Measurements from ENCODE around the gene SH3D19.

The SH3D19 gene

DNA sequence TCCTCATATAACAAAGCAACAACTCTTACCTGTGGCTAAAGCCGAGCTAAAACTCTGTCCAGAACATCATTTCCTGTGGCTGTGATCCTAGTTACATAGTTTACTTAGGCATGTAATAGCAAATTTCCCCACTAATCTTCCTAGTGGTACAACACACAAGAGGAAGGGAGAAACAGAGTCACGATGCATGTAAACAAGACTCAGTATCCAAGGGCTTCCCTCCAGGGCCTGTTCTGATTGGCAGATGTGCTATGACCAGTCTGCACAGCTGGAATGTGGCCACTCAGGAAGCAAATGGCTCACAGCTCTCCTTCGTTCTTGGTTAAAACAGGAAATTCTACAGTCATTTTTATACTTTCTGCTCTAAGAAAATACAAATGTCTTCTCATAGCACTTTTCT lies 97.7 kb downstream of the SH3D19 start:
- no peak for DNase-seq

DNA sequence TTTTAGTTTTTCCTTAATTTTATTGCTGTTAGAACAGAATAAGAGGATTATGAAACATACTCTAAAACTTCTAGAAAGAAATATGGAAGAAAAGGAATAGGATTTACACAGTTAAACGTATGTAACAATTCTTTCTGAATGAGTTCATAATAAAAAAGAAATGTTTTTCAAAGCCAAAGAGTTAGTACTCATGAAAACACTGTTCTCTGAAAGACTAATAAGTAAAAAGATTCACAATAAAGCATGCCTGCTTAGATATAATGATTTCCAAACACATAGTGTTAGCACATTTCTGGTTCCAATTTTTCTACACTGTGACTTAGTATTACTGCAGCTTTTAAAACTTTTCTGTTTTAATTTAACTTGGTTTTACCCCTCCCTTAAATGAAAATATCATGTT lies 98.2 kb downstream of the SH3D19 start:
- DNase-seq = no peak

DNA sequence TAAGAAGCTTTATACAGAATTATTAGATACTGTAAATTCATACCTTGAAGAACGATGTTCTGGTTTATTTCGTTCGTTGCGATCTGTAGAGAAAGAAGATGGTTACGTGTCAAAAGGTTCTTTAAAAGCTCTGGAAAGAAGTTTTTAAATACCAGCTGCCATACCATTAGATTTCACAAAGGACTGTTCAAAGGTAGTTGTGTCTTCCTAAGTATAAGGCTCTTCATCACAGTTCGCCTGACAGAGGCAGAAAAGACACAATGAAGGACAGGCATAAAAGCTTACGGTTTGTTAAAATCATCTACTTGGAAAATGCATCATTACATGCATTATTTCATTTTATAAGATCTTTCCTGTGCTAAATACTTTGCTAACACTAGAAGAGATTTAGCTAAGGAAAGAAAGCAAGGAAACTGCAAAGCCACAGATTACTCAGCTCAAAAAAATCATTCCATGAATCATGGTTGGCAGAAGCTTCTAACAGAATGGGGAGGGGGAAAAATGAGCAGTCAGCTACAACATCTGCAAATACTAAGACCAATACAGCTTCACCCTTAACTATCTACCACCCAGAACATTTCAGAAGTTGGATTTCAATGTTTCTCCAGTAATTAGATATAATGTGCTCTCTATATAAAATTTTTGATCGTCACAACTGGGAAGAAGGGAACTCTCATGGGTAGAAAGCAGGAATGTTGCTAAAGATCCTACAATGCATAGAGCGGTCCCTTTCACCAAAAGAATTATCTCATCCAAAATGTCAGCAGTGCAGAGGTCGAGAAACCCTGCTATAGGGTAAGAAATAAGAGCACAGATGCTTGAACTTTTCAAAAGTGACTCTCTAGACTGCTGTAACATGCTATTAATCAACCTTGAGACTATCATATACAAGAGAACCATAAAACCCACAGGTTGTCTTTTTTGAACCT lies 99.1 kb downstream of the SH3D19 start:
- DNase-seq = no peak

DNA sequence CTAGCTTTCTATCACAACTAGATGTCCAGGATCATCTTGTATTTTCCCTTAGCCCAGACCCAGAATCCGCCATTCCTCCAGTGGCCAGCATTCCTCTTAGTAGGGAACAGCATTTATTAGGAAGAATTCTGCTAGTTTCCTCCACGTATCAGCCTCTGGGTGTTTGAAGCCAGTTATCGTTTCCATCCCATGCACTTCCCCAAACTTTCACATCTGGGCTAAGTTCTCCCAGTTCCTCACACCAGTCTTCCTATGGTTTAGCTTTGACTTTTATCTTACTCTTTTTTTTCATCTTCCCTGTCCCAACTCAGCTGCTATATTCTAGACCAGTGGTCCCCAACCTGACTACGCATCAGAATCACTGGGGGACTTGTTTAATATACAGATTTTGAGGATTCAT lies 101.9 kb downstream of the SH3D19 start:
- no peak for DNase-seq

DNA sequence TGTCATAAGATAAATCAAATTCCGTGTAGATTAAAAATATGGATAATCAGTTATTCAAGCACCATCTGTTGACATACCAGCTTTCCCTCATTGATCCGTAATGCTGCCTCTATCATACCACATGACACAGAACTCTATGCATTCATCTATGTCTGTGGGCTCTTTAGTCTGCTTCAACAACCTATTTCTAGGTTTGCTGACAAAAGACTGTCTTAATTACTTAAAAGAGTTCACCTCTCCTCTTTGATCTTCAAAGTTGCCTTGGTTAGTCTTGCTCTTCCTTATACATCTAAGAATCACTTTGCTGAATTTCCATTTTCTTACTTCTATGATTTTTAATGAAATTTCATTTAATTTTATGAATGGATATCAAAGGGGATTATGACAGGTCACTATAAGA lies 105.5 kb downstream of the SH3D19 start:
- no peak for DNase-seq

DNA sequence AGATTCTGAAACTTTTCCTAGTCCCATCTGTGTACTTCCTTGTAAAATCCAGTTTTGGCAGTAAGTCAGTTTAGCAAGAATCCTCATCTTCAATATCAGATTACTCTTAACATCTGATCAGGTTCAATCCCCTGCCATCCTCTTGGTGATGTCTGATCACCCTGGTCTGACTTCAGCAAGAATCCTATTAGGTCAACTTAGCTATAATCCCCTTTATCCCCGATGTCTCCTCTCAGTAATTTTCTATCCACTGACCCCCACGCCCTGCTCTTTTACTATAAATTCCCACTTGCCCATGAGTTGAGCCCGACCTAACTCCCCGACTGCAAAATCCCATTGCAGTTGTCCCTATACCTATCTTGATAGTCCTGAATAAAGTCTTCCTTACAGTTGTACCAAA lies 106.3 kb downstream of the SH3D19 start:
- DNase-seq = no peak

DNA sequence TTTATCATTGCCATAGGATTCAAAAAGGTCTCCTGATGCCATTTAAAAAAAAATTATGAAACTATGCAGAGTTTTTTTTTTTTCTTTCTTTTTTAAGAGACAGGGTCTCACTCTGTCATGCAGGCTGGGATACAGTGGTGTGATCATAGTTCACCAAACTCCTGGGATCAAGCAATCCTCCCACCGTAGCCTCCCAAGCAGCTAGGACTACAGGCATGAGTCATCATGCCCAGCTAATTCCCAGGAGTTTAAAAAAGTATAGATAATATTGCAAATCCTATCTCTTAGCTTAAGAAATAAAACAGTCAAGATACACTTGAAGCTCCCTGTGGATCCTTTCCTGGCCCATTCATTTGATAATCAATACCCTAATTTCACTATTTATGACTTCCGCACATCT lies 107.1 kb downstream of the SH3D19 start:
- no peak for DNase-seq

DNA sequence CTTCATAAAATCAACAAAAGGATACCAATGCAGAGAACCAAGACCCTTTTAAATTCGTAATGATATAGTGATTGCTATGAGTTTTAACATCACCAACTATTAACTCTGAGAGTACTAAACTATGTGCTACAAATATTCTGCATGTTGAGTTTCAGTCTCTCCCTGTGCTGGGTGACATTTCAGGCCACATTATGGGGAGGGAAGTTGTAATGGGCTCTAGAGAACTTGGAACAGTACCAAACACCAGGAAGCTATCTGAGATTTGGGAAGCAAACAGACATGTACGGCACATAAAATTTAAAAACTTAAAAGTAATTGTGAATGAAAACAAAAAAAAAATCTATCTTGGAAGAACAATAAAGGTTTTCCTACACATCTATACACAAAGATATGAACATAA lies 108.1 kb downstream of the SH3D19 start:
- no peak for DNase-seq

DNA sequence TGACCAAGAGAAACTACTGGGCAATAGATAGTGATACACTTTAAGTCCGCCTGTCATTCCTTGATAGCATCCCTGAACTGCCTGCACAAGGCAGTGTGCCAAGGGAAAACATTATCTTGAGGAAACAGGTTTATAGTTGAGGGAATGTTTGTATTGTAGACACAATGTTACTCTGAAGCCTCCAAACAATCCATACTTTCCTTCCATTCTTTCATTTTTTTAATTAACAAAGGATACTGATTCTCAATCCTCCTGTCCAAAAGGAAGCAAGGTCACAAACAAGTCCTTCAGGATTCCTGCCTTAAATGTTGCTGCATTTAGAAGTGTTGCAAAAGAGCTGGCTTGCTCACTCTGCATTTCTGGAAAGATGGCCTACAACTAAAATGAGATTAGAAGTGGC lies 110.1 kb downstream of the SH3D19 start:
- DNase-seq = no peak

DNA sequence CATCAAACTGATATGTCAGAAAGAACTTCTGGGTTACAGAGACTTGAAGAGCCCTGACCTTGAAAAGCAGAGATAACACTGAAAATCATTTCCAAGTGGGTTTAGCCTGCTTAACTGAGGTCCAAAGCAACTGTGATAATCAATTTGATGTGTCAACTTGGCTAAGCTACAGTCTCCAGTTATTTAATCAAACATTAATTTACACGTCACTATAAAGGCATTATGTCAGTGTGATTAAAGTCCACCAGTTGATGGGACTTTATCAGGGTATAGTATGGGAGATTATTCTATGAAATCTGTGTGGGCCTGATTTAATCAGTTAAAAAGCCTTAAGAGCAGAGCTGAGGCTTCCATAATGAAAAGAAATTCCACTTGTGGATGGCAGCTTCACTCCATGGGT lies 117.5 kb downstream of the SH3D19 start:
- DNase-seq = no peak

DNA sequence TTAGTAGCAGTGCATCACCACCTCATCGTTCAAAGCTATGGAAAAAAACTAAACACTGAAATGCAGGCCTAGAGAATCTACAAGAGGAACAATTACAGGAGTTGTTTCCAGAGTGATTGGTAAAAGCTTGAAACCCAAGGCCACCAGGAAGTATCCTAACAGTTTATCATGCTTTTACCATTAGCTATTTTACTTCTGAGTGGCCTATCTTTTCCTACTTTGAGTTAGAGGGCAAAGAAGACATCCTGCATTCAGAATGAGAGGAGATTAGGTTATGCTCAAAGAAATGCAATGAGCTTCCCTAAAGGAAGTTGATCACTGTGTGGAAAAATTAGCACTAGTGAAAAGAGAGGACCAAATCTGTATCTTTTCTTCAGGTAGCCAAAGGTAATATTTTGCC lies 118.2 kb downstream of the SH3D19 start:
- DNase-seq = no peak

DNA sequence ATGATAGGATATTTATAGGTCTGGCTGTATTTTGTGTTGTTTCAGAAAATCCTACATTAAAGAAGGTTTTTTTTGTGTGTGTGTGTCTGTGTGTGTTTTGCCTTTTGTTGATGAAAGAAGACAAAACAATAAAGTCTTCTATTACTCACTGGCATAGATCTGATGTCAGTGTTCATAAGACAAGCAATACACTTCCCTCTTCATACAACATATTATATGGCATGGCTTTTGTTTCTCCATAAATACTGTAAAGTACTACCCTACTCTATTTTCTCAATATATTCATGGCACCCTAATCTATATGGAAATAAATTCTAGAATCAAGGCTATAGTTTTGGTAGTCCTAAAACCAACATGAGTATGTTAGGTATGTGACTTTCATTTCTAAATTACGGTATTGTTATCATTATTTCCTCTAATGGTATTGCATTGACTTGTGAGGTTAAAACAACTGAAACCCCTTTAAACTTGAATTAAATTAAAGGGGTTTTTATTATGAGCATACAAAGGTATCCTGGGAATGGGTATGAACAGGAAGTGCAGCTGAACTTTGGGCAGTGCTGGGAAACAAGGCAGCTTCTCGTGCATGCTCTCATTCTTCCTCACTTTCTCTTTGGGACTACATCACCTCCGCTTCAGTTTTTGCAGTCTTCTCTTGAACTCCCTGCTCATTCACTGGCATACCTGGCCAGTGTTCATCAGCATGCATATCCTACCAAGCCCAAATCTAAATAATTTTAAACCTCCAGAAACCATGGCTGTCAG lies 119.0 kb downstream of the SH3D19 start:
- DNase-seq = no peak

DNA sequence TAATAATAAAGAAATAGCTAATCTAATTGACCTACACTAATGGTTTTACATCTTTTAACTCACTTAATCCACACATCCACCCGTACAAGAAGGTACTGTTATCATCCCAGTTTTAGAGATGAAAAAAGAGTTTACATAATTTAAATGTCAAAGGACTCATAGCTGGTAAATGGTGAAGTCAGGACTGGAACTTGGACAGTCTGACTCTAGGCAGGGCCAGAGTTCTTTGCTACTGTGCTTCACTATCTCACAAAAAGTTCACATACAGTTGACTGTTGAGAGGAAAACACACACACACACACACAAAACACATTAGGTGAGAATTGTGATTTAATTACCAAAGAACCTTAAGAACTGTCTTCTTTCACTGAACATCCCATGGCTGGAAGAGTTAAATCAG lies 119.7 kb downstream of the SH3D19 start:
- DNase-seq = no peak

DNA sequence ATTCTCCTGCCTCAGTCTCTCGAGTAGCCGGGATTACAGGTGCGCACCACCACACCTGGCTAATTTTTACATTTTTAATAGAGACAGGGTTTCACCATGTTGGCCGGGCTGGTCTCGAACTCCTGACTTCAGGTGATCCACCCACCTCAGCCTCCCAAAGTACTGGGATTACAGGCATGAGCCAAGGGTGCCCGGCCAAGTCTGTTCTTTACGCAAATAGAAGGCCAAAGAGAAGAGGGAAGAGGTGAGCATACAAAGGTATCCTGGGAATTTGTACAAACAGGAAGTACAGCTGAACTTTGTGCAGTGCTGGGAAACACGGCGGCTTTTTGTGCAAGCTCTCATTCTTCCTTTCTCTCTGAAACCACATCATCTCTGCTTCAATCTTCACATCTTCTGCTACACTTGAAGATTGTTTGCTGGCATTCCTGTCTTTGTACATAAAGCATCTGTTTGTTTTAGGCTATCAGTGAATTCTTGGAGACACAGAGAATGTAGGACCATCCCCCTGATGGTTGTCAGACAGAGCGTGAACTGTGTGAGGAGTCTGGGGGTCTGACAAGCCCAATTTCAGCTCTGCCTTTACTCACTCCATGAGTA lies 120.4 kb downstream of the SH3D19 start:
- no peak for DNase-seq

DNA sequence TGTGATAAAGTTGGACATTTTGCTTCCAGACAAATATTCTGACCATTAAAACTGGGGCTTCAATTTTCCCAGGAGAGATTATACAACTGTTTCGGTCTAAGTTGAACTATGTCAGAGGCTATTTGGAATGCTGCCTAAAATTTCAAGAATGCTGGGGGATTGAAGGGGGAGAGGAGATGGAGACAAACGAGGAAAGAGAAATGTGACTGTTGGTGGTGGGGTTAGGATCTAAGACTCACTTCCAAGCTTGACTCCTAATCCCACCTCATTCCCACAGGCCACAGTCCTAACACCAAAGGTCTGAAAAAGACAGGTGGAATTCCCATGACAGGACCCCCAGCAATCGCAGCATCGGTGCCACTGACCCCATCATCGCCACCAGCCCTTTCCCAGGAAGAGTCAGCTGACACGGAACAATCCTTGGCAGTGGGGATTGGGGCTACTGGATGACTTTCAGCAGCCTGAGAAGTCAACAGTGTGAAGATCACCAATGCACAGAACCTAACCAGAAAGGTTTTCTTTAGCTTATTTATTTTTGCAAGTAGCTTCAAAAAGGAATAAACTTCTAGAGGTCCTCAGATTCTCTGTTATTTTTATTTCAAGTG lies 122.5 kb downstream of the SH3D19 start:
- DNase-seq = no peak

DNA sequence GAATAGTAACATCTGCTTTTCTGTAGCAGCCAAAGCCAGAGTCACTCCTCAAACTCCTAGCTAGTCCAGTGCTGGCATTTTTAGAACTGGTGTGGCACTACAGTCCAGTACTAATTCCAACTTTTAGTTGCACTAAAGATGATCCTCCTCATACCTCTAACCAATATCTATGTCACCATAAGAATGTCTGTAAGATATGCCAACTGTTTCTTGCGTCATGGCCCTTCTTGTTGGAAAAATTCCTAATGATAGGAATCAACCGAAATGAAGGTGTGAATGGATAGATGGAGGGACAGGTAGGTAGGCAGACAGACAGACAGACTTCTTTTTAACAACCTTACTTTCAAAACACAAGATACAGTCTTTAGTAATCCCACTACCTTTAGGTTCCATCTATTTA lies 123.0 kb downstream of the SH3D19 start:
- no peak for DNase-seq

DNA sequence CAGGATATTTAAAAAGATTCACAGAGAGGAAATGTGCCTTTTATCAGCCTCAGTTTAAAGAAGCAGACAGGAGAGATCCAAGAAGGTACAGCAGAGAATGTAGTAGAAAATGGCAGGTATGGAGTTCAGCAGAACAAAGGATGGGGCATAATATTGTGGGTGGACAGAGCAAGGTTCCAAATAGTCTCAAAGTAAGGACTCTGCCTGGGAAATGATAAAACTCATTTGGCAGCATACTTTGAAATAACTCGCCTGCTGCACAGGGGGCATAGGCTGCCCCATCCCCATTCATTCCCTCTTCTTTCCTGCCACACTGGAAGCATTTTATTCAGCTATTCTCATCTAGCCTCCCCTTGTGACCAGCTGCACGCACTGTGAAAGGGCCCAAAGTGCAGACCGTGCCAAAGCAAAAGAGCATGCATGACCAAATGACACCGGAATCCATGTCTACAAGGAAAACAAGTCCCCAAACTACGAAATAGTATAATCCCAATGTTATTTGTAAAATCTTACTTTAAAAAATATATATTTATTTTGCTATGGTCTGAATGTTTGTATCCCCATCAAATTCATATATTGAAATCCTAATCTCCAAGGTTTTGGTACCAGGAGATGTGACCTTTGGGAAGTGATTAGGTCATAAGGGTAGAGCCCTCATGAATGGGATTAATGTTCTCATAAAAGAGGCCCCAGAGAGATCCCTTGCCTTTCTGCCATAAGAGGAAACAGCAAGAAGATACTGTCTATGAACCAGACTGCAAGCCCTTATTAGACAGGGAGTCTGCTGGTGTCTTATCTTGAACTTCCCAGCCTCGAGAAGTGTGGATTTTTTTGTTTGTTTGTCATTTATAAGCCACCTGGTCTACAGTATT lies 125.8 kb downstream of the SH3D19 start:
- DNase-seq = no peak

DNA sequence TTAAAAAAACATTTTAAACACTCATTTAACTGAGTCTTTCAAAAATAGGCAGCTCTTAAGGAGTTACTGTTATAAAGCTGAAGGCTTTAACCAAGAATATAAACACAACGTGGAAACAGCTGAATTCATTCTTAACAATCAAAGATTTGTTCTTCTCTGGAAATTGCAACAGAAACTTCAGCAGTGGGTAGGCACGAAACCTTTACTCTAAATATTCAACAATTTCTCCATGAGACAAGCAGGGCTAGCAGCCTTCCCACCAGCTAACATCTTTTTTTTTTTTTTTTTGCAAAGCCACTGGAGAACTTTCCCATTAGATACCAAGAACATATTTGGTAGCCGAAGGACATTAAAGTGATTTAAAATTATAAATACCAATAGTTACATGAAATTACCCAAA lies 126.7 kb downstream of the SH3D19 start:
- DNase-seq = no peak

DNA sequence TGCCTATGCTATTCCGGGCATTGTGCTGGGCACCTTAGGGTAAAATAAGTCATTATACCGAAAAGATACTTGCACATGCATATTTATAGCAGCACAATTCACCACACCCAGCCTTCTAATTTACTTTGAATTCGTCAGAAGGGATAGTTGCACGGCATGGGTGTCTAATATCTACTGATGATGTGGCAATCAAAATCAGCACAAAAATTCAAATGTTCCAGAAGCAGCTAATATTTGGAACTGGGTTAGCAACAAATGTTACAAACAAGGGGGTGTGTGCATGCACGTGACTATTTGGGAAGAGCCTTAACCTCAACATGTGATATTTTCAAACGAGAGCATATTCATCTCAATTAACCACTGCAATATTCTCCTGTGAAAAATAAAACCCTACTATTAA lies 128.2 kb downstream of the SH3D19 start:
- DNase-seq = no peak

DNA sequence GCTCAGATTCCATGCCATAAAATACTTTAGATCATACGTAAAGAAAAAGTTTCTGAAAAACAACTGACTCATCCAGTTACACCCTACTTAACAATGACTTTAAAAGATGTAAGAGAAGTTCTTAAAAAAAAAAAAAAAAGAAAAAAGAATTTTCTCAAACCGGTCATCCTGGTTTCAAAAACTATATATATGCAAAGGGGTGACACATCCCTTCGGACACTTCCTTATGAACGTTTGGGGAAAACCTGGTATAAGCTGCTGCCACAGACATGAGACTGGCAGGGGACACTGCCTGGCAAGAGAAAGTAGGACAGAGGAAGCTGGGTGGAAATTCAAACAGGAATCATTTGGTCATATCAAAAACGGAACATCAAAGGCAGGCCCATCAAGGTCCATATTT lies 129.6 kb downstream of the SH3D19 start:
- no peak for DNase-seq

DNA sequence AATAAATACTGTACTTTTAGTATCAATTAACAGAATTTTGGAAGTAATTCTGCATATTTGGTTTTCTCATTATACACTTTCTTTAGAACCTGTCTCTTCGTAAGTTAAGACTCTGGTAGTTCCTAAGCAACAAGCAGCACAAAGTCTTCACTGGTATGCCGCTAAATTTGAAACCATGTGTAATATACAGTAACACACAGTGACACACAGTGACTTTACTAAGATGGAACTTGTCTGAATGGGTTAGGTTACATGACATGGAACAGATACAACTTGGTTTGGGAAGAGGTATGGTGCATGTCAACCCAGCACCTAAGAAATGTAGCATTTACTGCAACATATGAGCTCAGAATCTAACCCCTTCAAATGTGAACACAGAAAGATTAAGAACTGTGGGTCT lies 132.0 kb downstream of the SH3D19 start:
- no peak for DNase-seq

DNA sequence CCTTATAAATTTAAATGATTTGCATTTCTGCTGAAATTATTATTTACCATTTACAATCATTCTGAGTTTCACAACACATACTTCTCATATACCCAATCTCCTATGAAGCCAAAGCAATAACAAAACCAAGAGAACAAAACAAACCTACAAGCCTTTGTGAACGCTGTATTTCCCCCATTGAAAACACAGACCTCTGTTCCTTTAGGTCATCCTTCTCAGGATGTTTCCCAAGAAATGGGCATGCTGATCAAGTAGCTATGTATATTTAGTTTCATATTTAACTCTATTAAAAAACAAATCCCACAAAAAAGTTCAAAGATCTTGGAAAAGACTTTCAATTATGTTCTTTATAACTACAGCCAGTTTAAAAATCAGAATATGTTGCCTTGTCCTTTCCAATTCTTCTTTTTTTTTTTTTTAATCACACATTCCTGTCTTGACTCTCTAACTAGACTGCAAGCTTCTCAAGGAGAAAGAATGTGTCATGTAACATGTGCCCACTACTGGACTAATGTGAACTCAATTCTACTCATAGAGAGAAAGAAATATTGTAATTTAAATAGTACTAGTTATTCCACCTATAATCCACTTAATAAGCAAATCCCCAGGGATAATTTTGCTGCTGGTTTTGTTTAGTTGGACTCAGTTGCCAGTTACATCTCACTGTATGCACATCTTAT lies 132.7 kb downstream of the SH3D19 start:
- DNase-seq = no peak
